ENCODE results near the gene GPR158. TPM values are rescaled to one million over a fixed set of nuclear protein-coding genes. Genes with fewer than 3 reads are reported as not detected.
"Not testable (repeated sequence)": the region's sequence is repeated elsewhere in the genome, so short reads cannot be mapped to it uniquely, and the experiment has no call there.

GPR158 gene
- total and polyA plus RNA-seq, 2 experiments from 2014 or later: not detected

DNA sequence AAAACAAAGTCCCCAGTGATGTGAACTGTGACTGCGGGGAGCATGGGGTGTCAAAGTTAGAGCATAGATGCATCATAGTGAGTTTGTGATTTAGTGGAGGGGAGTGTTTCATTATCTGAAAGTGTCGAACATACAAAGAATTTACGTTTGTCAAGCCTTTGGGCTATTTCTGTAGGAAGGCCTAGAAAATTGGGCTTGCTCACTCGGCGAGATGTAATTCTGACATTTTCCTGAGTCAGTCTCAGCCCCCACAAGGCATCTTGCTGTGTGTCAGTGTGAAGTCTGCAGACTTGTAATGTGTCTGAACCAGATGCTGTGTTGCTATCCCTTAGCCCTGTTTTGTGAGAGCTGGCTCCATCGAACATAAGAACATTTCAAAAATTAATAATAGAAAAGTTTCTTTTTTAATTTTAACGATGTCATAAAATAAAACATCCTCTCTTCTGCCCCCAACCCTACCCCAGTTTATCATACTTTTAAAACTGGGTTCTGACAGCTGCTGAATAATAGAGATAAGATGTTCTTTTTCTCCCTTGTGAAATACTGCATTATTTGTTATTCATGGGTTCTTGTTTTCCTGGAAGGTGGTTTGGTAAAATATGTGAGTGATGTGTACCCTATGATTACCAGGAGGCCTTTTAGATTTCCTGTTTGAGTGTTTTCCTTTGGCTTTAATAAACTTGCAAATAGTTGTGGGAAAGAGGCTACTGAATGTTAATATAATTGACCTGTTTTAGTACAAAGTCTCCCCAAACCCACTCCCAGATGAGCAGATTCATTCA is 207.4 kb downstream of the GPR158 start:
- H3K9me3 ChIP-seq (ENCODE audit: low read depth): no peaks in the 10 kb centered on the region
- in situ Hi-C loops (cut with MboI): no loop called here
- WGBS, 2 experiments (ENCODE audit: low coverage in 1 of 2, low lambda C conversion rate in 2 of 2, missing lambda C conversion rate in 2 of 2): 5 to 8% methylated on average over 7 of the region's 7 CpGs

DNA sequence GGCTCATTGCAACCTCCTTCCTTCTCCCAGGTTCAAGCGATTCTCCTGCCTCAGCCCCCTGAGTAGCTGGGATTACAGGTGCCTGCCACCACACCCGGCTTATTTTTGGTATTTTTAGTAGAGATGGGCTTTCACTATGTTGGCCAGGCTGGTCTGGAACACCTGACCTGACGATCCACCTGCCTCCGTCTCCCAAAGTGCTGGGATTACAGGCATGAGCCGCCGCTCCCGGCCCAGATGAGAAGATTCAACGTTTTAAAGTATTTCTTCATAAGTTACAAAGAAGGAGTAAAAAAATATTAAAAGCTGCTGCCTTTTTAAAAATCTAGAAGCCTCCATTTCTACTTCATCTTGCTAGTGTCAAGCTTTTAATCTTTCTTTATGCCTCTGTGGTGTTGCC is 208.1 kb downstream of the GPR158 start:
- H3K36me3 ChIP-seq (ENCODE audit: low read depth); in situ Hi-C loops (cut with MboI); H3F3A ChIP-seq (ENCODE audit: insufficient read depth); H2AFZ ChIP-seq; H3K4me2 ChIP-seq (ENCODE audit: unreplicated experiment); H3K9ac ChIP-seq; H3K9me3 ChIP-seq (ENCODE audit: low read depth); H3K79me2 ChIP-seq (ENCODE audit: insufficient read depth); H3K4me3 ChIP-seq; H3K27me3 ChIP-seq (replicated peaks; ENCODE audit: insufficient read depth); H3K9me2 ChIP-seq (ENCODE audit: insufficient read depth); H3K27ac ChIP-seq; DNase-seq; H4K20me1 ChIP-seq (ENCODE audit: insufficient read depth); H3K4me1 ChIP-seq (ENCODE audit: insufficient read depth): not testable (repeated sequence)
- WGBS, 2 experiments (ENCODE audit: low coverage in 1 of 2, low lambda C conversion rate in 2 of 2, missing lambda C conversion rate in 2 of 2): 37 to 38% methylated on average over 8 of the region's 8 CpGs

More for the DNA sequence above, 207.4 kb downstream of the GPR158 start:
- H2AFZ ChIP-seq: no peak overlapping the region
- H3F3A ChIP-seq (ENCODE audit: insufficient read depth): no peaks in the 10 kb centered on the region
- H3K9ac ChIP-seq: no peak overlapping the region
- H3K4me1 ChIP-seq (ENCODE audit: insufficient read depth): no peaks in the 10 kb centered on the region
- no peaks in the 10 kb centered on the region for H4K20me1 ChIP-seq (ENCODE audit: insufficient read depth)
- no peak overlapping the region for H3K27ac ChIP-seq
- H3K9me2 ChIP-seq (ENCODE audit: insufficient read depth): no peaks in the 10 kb centered on the region
- DNase-seq: no peak
- TF ChIP-seq EZH2phosphoT487 (IDR thresholded peaks at IDR 0.05; ENCODE audit: insufficient read depth, low read depth) (no peak), EZH2 (IDR thresholded peaks at IDR 0.05; ENCODE audit: insufficient read depth, poor library complexity, severe bottlenecking) (no peak)
- H3K79me2 ChIP-seq (ENCODE audit: insufficient read depth): no peaks in the 10 kb centered on the region
- H3K27me3 ChIP-seq (replicated peaks; ENCODE audit: insufficient read depth): no peaks in the 10 kb centered on the region
- no peaks in the 10 kb centered on the region for H3K36me3 ChIP-seq (ENCODE audit: low read depth)
- H3K4me3 ChIP-seq: no peak overlapping the region
- no peak overlapping the region for H3K4me2 ChIP-seq (ENCODE audit: unreplicated experiment)

DNA sequence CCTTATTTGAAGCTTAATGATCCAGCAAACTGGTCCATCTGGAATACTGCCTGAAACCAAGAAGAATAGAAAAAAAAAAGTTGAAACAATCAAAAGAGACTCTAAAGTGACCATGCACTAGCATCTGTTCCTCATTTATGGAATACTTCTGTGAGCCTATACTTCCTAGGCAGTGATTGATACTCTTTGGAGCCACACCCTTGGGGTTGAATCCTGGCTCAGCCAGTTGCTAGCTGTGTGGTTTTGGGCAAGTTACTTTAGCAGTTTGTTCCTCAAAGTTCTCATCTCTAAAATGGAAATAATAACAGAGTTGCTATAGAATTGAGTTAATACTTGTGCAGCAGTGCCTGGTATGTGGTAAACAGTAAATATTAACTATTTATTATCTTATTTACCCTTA is 208.9 kb downstream of the GPR158 start:
- no peaks in the 10 kb centered on the region for H4K20me1 ChIP-seq (ENCODE audit: insufficient read depth)
- no peaks in the 10 kb centered on the region for H3K79me2 ChIP-seq (ENCODE audit: insufficient read depth)
- H3K4me1 ChIP-seq (ENCODE audit: insufficient read depth): no peaks in the 10 kb centered on the region
- no peak overlapping the region for H2AFZ ChIP-seq
- H3K9me3 ChIP-seq (ENCODE audit: low read depth): no peaks in the 10 kb centered on the region
- in situ Hi-C loops (cut with MboI): no loop called here
- H3K27me3 ChIP-seq (replicated peaks; ENCODE audit: insufficient read depth): no peaks in the 10 kb centered on the region
- H3K9ac ChIP-seq: no peak overlapping the region
- no peaks in the 10 kb centered on the region for H3K9me2 ChIP-seq (ENCODE audit: insufficient read depth)
- TF ChIP-seq EZH2 (IDR thresholded peaks at IDR 0.05; ENCODE audit: insufficient read depth, poor library complexity, severe bottlenecking) (no peak), EZH2phosphoT487 (IDR thresholded peaks at IDR 0.05; ENCODE audit: insufficient read depth, low read depth) (no peak)
- no peaks in the 10 kb centered on the region for H3F3A ChIP-seq (ENCODE audit: insufficient read depth)
- H3K36me3 ChIP-seq (ENCODE audit: low read depth): no peaks in the 10 kb centered on the region
- H3K27ac ChIP-seq: no peak overlapping the region
- no peak overlapping the region for H3K4me2 ChIP-seq (ENCODE audit: unreplicated experiment)
- H3K4me3 ChIP-seq: no peak overlapping the region
- DNase-seq: no peak

DNA sequence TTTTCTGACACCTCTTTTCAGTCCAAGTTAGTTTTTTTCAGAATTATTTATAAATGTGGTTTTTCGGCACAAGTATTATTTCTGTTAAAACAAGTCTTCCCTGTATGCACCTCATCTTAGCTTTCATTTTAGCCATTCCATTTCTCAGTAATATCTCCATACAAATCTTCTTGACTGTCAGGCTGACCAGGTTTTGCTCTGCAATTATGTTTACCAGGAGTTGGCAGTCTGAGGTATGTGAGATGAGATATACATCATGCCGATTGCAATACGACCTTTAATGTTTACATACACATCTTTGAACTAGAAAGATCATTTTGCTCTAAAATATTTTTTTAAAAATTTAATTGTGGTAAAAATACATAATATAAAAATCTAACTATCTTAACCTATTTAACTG is 209.8 kb downstream of the GPR158 start:
- Histone ChIP-seq H3K9ac (no peak overlapping the region), H2AFZ (no peak overlapping the region), H3K27me3 (replicated peaks; ENCODE audit: insufficient read depth) (no peaks in the 10 kb centered on the region), H3K79me2 (ENCODE audit: insufficient read depth) (no peaks in the 10 kb centered on the region), H3K4me1 (ENCODE audit: insufficient read depth) (no peaks in the 10 kb centered on the region), H3K4me2 (ENCODE audit: unreplicated experiment) (no peak overlapping the region), H3K36me3 (ENCODE audit: low read depth) (no peaks in the 10 kb centered on the region), H3K4me3 (no peak overlapping the region), H3F3A (ENCODE audit: insufficient read depth) (no peaks in the 10 kb centered on the region), H4K20me1 (ENCODE audit: insufficient read depth) (no peaks in the 10 kb centered on the region), H3K9me3 (ENCODE audit: low read depth) (no peaks in the 10 kb centered on the region), H3K9me2 (ENCODE audit: insufficient read depth) (no peaks in the 10 kb centered on the region), H3K27ac (no peak overlapping the region)
- in situ Hi-C loops (cut with MboI): no loop called here
- 19 to 26% methylated on average over 3 of the region's 3 CpGs for WGBS, 2 experiments (ENCODE audit: low coverage in 1 of 2, low lambda C conversion rate in 2 of 2, missing lambda C conversion rate in 2 of 2)
- TF ChIP-seq EZH2 (IDR thresholded peaks at IDR 0.05; ENCODE audit: insufficient read depth, poor library complexity, severe bottlenecking) (no peak), EZH2phosphoT487 (IDR thresholded peaks at IDR 0.05; ENCODE audit: insufficient read depth, low read depth) (no peak)
- DNase-seq: no peak

All from GM23248 (cell line).